OCI-LY7 (cell line): ENCODE measurements around the gene PACSIN3.

ENCODE experiments used
- CTCF ChIP-seq: fragments of 200-600 bp; sonication (generic); conservative IDR thresholded peaks from 2 replicates; pipeline ENCODE4 v1.5.1; 2014; ENCODE audit warnings: mild to moderate bottlenecking, antibody characterized with exemption, low read length, moderate library complexity, mixed read lengths
- EZH2phosphoT487 ChIP-seq: fragments of 200-600 bp; sonication (generic); IDR thresholded peaks from 2 replicates; pipeline ENCODE4 v1.6.1; 2018; ENCODE audit warnings: low read depth, borderline replicate concordance, mild to moderate bottlenecking, mixed run types, antibody characterized with exemption, low read length, moderate library complexity, mixed read lengths

- no peak for TF ChIP-seq CTCF
- TF ChIP-seq EZH2phosphoT487, result no peak
Measured at GRCh38 chr11:47233051-47233450, 46.8 kb upstream of the PACSIN3 start.
